K562 (cell line): ENCODE data around the gene NUDT9. TPM values are rescaled to one million over a fixed set of nuclear protein-coding genes. Genes with fewer than 3 reads are reported as not detected.
A peak's percentile ranks its signal among the peaks of the same experiment; 100 is the strongest.

Experiments
- ARID1B ChIP-seq: fragments of 450-650 bp; IDR thresholded peaks from 2 replicates; pipeline ENCODE4 v1.6.1; 2016; ENCODE audit warnings: antibody characterized with exemption, mild to moderate bottlenecking, inconsistent platforms
- CCNT2 ChIP-seq: IDR thresholded peaks from 2 replicates; pipeline ENCODE4 v1.6.1; 2011; ENCODE audit warnings: borderline replicate concordance, low read depth, mild to moderate bottlenecking, moderate library complexity, mixed read lengths, low read length; ENCODE audit not compliant: insufficient read length; ENCODE audit errors: extremely low read depth
- HLTF ChIP-seq: fragments of 450-650 bp; IDR thresholded peaks from 2 replicates; pipeline ENCODE4 v1.6.1; 2016
- KAT7 ChIP-seq: sonication (generic); formaldehyde crosslinking; IDR thresholded peaks from 2 replicates; pipeline ENCODE4 v1.8.0; 2022; ENCODE audit warnings: missing genetic modification reagents, mild to moderate bottlenecking, borderline replicate concordance
- MXI1 ChIP-seq: IDR thresholded peaks from 2 replicates; pipeline ENCODE4 v1.6.1; 2011; ENCODE audit warnings: low read depth, mild to moderate bottlenecking, improper control_type of control experiment, low read length
- NEUROD1 ChIP-seq: fragments of 150-350 bp; IDR thresholded peaks from 2 replicates; pipeline ENCODE4 v1.6.1; 2014; ENCODE audit warnings: borderline replicate concordance, low read length, low read depth; ENCODE audit not compliant: partially characterized antibody
- PHTF2 ChIP-seq: fragments of 250-450 bp; sonication (Bioruptor Pico); IDR thresholded peaks from 2 replicates; pipeline ENCODE4 v1.5.0; 2021; ENCODE audit warnings: mild to moderate bottlenecking
- RAD51 ChIP-seq: fragments of 450-650 bp; IDR thresholded peaks from 2 replicates; pipeline ENCODE4 v1.7.1; 2016; ENCODE audit warnings: low read depth, mild to moderate bottlenecking, borderline replicate concordance
- TAF9B ChIP-seq: fragments of 450-650 bp; IDR thresholded peaks from 2 replicates; pipeline ENCODE4 v1.6.1; 2018; ENCODE audit warnings: mild to moderate bottlenecking; ENCODE audit not compliant: partially characterized antibody
- TBL1XR1 ChIP-seq, 2 experiments: IDR thresholded peaks; 2 replicates each; pipeline ENCODE4 v1.6.1; 2012; ENCODE audit warnings: improper control_type of control experiment in 2 of 2, low read length in 2 of 2, mild to moderate bottlenecking in 1 of 2
- THRAP3 ChIP-seq: fragments of 450-650 bp; IDR thresholded peaks from 2 replicates; pipeline ENCODE4 v1.6.1; 2016; ENCODE audit warnings: mild to moderate bottlenecking, inconsistent platforms, borderline replicate concordance
- ZNF76 ChIP-seq: fragments of 250-450 bp; sonication (Bioruptor Pico); IDR thresholded peaks from 2 replicates; pipeline ENCODE4 v1.4.0; 2020; ENCODE audit warnings: mild to moderate bottlenecking, moderate library complexity, borderline replicate concordance
- polyA plus RNA-seq, 8 experiments: library from polyadenylated mRNA; depleted of rRNA in 4 of 8; stranded (reverse) in 5 of 8; unstranded in 3 of 8; fragments of >200 nt; fragmentation: Nextera tagmentation in 2 of 8; fragmentation: Illumina TruSeq in 1 of 8; extraction: Ambion mirVana in 2 of 8; extraction: Trizol in 1 of 8; gene quantifications; 2 replicates each; pipeline versions ENCODE4 v1.2.1 to v1.2.3, GENCODE V29; 2011 to 2014; ENCODE audit warnings: inconsistent platforms in 1 of 8, missing spikeins in 1 of 8
- total RNA-seq, 7 experiments: library from RNA; depleted of rRNA in 6 of 7; stranded (reverse); fragments of >200 nt in 6 of 7; fragmentation: Illumina TruSeq in 2 of 7; extraction: Trizol in 2 of 7; gene quantifications; 2 replicates each; pipeline versions ENCODE4 v1.2.1 to v1.2.3, GENCODE V29; 2011 to 2021; ENCODE audit warnings: low replicate concordance in 1 of 7
- TF ChIP-seq, protein P1 (sequence below): fragments of 250-450 bp; sonication (Bioruptor Pico); IDR thresholded peaks from 2 replicates; pipeline ENCODE4 v1.5.0; 2021; ENCODE audit warnings: mild to moderate bottlenecking, borderline replicate concordance
- TF ChIP-seq, protein P2 (sequence below): sonication (generic); formaldehyde crosslinking; IDR thresholded peaks from 2 replicates; pipeline ENCODE4 v1.8.1; 2023; ENCODE audit warnings: mild to moderate bottlenecking, missing genetic modification reagents
- TF ChIP-seq, protein P3 (sequence below): sonication (generic); formaldehyde crosslinking; IDR thresholded peaks from 2 replicates; pipeline ENCODE4 v1.8.0; 2022; ENCODE audit warnings: mild to moderate bottlenecking, missing genetic modification reagents

NUDT9 gene
- total and polyA plus RNA-seq, 9 of the 15 experiments (the other 6 are each of a cell fraction or from before 2014, with no cell fraction given), result 8.5 to 20.8 (median 18.0) TPM

DNA sequence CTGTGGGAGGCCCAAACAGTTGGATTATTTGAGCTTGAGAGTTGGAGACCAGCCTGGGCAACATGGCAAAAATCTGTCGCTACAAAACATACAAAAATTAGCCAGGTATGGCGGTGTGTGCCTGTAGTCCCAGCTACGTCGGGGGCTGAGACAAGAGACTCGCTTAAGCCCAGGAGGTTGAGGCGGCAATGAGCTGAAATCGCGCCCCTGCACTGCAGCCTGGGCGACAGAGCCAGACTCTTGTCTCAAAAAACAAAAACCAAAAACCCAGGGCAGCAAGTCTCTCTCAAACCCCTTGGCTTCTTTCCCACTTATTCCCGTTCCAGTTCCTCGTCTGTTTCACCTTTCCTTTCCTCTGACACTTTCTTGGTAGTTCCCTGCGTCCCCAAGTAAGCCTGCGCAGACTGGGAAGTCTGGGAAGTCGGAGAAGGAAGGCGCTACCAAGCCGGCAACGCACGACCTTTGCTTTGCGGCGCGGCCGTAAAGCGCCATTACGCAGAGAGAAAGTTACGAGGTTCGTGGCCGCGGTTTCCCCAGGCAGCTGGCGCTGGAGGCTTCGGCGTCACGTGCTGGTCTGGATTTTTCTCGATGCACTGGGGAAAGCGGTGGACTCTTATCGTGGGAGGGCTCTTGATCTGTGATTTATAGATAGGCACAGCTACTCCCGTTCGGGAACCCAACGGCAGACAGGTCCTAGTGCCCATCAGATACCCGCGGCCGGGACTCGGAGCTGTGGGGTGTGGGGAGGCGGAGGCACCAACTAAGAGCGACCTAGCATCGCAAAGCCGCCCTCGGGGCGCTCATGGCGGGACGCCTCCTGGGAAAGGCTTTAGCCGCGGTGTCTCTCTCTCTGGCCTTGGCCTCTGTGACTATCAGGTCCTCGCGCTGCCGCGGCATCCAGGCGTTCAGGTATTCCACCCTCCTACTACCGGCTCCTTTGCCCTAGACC is at the start of gene NUDT9 (continued):
- TF ChIP-seq TAF9B (peak; percentile 86), CCNT2 (peak; percentile 52), PHTF2 (CRISPR knock-in tag) (no peak), MXI1 (no peak), RAD51 (peak; percentile 88), NEUROD1 (peak; percentile 89), TBL1XR1 (IDR thresholded peaks at IDR 0.05; ENCODE audit: low read length in 2 of 2) (peak; percentile 9 to 35; a peak in 1 of 4 replicates), ZNF76 (CRISPR knock-in tag) (0 out of 2 replicates have a peak, but pooled peaks have one; percentile 29), KAT7 (CRISPR knock-in tag) (0 out of 2 replicates have a peak, but pooled peaks have one; percentile 55), HLTF (peak; percentile 34; the same call in 1 of the 2 replicates), THRAP3 (no peak), ARID1B (peak; percentile 61)
- TF ChIP-seq, protein P1, sequence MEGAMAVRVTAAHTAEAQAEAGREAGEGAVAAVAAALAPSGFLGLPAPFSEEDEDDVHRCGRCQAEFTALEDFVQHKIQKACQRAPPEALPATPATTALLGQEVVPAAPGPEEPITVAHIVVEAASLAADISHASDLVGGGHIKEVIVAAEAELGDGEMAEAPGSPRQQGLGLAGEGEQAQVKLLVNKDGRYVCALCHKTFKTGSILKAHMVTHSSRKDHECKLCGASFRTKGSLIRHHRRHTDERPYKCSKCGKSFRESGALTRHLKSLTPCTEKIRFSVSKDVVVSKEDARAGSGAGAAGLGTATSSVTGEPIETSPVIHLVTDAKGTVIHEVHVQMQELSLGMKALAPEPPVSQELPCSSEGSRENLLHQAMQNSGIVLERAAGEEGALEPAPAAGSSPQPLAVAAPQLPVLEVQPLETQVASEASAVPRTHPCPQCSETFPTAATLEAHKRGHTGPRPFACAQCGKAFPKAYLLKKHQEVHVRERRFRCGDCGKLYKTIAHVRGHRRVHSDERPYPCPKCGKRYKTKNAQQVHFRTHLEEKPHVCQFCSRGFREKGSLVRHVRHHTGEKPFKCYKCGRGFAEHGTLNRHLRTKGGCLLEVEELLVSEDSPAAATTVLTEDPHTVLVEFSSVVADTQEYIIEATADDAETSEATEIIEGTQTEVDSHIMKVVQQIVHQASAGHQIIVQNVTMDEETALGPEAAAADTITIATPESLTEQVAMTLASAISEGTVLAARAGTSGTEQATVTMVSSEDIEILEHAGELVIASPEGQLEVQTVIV (CRISPR knock-in tag), result peak; percentile 99
- TF ChIP-seq, protein P2, sequence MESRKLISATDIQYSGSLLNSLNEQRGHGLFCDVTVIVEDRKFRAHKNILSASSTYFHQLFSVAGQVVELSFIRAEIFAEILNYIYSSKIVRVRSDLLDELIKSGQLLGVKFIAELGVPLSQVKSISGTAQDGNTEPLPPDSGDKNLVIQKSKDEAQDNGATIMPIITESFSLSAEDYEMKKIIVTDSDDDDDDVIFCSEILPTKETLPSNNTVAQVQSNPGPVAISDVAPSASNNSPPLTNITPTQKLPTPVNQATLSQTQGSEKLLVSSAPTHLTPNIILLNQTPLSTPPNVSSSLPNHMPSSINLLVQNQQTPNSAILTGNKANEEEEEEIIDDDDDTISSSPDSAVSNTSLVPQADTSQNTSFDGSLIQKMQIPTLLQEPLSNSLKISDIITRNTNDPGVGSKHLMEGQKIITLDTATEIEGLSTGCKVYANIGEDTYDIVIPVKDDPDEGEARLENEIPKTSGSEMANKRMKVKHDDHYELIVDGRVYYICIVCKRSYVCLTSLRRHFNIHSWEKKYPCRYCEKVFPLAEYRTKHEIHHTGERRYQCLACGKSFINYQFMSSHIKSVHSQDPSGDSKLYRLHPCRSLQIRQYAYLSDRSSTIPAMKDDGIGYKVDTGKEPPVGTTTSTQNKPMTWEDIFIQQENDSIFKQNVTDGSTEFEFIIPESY, result peak; percentile 16; the same call in 1 of the 2 replicates
- TF ChIP-seq, protein P3, sequence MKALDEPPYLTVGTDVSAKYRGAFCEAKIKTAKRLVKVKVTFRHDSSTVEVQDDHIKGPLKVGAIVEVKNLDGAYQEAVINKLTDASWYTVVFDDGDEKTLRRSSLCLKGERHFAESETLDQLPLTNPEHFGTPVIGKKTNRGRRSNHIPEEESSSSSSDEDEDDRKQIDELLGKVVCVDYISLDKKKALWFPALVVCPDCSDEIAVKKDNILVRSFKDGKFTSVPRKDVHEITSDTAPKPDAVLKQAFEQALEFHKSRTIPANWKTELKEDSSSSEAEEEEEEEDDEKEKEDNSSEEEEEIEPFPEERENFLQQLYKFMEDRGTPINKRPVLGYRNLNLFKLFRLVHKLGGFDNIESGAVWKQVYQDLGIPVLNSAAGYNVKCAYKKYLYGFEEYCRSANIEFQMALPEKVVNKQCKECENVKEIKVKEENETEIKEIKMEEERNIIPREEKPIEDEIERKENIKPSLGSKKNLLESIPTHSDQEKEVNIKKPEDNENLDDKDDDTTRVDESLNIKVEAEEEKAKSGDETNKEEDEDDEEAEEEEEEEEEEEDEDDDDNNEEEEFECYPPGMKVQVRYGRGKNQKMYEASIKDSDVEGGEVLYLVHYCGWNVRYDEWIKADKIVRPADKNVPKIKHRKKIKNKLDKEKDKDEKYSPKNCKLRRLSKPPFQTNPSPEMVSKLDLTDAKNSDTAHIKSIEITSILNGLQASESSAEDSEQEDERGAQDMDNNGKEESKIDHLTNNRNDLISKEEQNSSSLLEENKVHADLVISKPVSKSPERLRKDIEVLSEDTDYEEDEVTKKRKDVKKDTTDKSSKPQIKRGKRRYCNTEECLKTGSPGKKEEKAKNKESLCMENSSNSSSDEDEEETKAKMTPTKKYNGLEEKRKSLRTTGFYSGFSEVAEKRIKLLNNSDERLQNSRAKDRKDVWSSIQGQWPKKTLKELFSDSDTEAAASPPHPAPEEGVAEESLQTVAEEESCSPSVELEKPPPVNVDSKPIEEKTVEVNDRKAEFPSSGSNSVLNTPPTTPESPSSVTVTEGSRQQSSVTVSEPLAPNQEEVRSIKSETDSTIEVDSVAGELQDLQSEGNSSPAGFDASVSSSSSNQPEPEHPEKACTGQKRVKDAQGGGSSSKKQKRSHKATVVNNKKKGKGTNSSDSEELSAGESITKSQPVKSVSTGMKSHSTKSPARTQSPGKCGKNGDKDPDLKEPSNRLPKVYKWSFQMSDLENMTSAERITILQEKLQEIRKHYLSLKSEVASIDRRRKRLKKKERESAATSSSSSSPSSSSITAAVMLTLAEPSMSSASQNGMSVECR (CRISPR knock-in tag), result peak; percentile 76; the same call in 1 of the 2 replicates
